OCI-LY3 (cell line): Measurements from ENCODE around the gene IL12A.

Source experiments
- H2AFZ ChIP-seq: fragments of 200-600, 300-600 bp; shearing (Covaris generic); 2 replicates; pipeline ENCODE4 v1.6.0; 2014; ENCODE audit warnings: antibody characterized with exemption, low read depth, low read length
- H3K27ac ChIP-seq: fragments of 200-600, 300-600 bp; sonication (generic); 2 replicates; pipeline ENCODE4 v1.5.1; 2014; ENCODE audit warnings: mild to moderate bottlenecking, low read length, moderate library complexity, mixed read lengths
- H3K27me3 ChIP-seq: fragments of 200-600, 300-600 bp; sonication (generic); 2 replicates; pipeline ENCODE4 v1.6.1; 2014; ENCODE audit warnings: low read depth, low read length, mixed read lengths
- H3K36me3 ChIP-seq: fragments of 200-600, 300-600 bp; sonication (generic); replicated peaks from 2 replicates; pipeline ENCODE3; 2014; ENCODE audit warnings: low read depth, low read length, mixed read lengths
- H3K4me1 ChIP-seq: fragments of 300-600, 200-600 bp; sonication (generic); 2 replicates; pipeline ENCODE4 v1.6.1; 2014; ENCODE audit warnings: low read length, mixed read lengths
- H3K4me2 ChIP-seq: fragments of 200-600, 300-600 bp; sonication (generic); 2 replicates; pipeline ENCODE4 v1.6.1; 2014; ENCODE audit warnings: low read length, mixed read lengths
- H3K4me3 ChIP-seq: fragments of 300-600, 200-600 bp; sonication (generic); 2 replicates; pipeline ENCODE4 v1.5.1; 2014; ENCODE audit warnings: antibody characterized with exemption, mild to moderate bottlenecking, low read length, moderate library complexity
- H3K79me2 ChIP-seq: fragments of 300-600, 200-600 bp; shearing (Covaris generic); 2 replicates; pipeline ENCODE4 v1.6.1; 2014; ENCODE audit warnings: mild to moderate bottlenecking, low read length, mixed read lengths
- H3K9ac ChIP-seq: fragments of 300-600, 200-600 bp; shearing (Covaris generic); 2 replicates; pipeline ENCODE4 v1.6.0; 2014; ENCODE audit warnings: mild to moderate bottlenecking, low read length, moderate library complexity
- H3K9me3 ChIP-seq: fragments of 200-600, 300-600 bp; shearing (Covaris generic); 2 replicates; pipeline ENCODE4 v1.6.1; 2014; ENCODE audit warnings: low read length, mixed read lengths; ENCODE audit not compliant: insufficient read depth
- H4K20me1 ChIP-seq: fragments of 200-600, 300-600 bp; sonication (generic); 2 replicates; pipeline ENCODE4 v1.6.1; 2016; ENCODE audit warnings: low read length, mixed read lengths; ENCODE audit not compliant: insufficient read depth
- EZH2phosphoT487 ChIP-seq: fragments of 200-600 bp; shearing (Covaris generic); IDR thresholded peaks from 2 replicates; pipeline ENCODE4 v1.6.1; 2018; ENCODE audit warnings: antibody characterized with exemption, mixed run types, low read depth
- TF ChIP-seq, protein P1 (sequence below): fragments of 200-600, 300-600 bp; sonication (generic); IDR thresholded peaks from 2 replicates; pipeline ENCODE4 v1.5.1; 2014; ENCODE audit warnings: antibody characterized with exemption, low read length, low read depth

Gene IL12A

DNA sequence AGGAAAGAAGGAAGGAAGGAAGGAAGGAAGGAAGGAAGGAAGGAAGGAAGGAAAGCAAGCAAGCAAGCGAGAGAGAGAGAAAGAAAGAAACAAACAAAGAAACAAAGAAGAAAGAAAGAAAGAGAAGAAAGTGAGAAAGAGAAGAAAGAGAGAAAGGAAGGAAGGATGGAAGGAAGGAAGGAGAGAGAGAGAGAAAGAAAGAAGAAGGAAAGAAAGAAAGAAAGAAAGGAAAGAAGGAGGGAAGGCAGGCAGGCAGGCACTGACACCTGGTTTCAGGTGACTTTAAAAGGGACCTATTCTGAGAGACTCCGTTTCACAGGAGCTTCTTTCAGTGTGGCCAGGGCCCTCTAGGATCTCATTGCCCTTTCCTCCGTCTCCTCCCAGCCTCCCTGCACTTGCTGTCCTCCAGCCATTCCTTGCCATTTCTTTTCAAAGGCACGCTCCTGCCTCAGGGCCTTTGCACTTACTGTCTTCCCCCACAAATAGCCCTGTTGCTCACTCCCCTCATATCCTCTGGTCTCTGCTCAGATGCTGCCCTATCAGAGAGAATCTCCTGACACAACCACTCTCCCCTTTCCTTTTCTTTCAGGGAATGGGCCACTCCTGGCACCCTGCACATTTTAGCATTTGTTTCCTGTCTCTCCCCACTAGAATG, 31.5 kb downstream of the IL12A start:
- TF ChIP-seq EZH2phosphoT487: no peak
- TF ChIP-seq, protein P1, sequence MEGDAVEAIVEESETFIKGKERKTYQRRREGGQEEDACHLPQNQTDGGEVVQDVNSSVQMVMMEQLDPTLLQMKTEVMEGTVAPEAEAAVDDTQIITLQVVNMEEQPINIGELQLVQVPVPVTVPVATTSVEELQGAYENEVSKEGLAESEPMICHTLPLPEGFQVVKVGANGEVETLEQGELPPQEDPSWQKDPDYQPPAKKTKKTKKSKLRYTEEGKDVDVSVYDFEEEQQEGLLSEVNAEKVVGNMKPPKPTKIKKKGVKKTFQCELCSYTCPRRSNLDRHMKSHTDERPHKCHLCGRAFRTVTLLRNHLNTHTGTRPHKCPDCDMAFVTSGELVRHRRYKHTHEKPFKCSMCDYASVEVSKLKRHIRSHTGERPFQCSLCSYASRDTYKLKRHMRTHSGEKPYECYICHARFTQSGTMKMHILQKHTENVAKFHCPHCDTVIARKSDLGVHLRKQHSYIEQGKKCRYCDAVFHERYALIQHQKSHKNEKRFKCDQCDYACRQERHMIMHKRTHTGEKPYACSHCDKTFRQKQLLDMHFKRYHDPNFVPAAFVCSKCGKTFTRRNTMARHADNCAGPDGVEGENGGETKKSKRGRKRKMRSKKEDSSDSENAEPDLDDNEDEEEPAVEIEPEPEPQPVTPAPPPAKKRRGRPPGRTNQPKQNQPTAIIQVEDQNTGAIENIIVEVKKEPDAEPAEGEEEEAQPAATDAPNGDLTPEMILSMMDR: no peak
- Histone ChIP-seq H3K4me1 (peaks cover 1% of the 10 kb centered on the region), H3K36me3 (no peaks in the 10 kb centered on the region)

DNA sequence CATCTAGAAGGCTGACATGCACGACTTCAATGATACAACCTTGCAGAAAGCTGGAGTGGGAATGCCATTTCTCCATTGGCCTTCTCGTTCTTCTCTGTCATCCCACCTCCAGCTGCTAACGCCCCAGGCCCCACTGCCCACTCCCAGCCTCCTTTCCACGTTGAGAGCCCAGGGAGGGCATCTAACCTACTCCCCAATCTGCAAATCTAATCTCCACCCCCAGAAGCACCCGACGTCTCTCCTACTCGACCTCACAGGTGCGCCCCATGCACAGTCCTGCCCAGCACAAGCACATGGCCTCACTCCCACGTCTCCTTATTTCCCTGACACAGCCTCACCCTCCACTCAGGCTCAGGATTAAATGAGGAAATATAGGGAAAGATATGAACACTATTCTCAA, 33.4 kb downstream of the IL12A start:
- Histone ChIP-seq H3K27me3 (no peaks in the 10 kb centered on the region), H3K9ac (no peak overlapping the region), H3K4me2 (no peak overlapping the region), H4K20me1 (no peaks in the 10 kb centered on the region), H3K27ac (no peak overlapping the region), H3K4me1 (peaks cover 2% of the 10 kb centered on the region), H3K36me3 (no peaks in the 10 kb centered on the region), H3K9me3 (no peaks in the 10 kb centered on the region), H3K4me3 (no peak overlapping the region), H2AFZ (no peak overlapping the region; the same call in 1 of the 2 replicates), H3K79me2 (no peaks in the 10 kb centered on the region)
- no peak for TF ChIP-seq EZH2phosphoT487
- TF ChIP-seq, protein P1: no peak

More for the DNA sequence above, 31.5 kb downstream of the IL12A start:
- no peak overlapping the region for H3K9ac ChIP-seq
- H3K4me2 ChIP-seq: no peak overlapping the region
- no peak overlapping the region for H2AFZ ChIP-seq
- no peaks in the 10 kb centered on the region for H3K79me2 ChIP-seq
- no peak overlapping the region for H3K4me3 ChIP-seq
- no peak overlapping the region for H3K27ac ChIP-seq
- no peaks in the 10 kb centered on the region for H3K27me3 ChIP-seq
- no peaks in the 10 kb centered on the region for H4K20me1 ChIP-seq
- H3K9me3 ChIP-seq: no peaks in the 10 kb centered on the region

DNA sequence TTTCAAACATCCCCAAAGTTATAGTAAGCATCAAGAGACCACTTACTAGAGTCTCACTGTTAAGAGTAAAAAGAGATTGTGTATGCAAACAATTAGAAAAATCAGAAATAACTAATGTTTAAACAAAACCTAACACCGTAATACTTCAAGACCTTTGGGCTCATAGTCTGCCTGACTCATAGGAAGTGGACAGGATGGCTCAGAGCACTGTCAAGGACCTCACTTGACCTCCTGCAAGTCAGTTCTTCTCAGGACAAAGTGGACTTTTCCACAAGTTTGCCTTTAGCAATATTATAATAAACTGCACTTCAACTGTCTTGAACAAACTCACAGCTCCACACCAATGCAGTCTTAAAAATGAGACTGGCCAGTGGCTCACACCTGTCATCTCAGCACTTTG, 34.8 kb downstream of the IL12A start:
- no peak for TF ChIP-seq EZH2phosphoT487
- TF ChIP-seq, protein P1: no peak
- Histone ChIP-seq H3K4me2 (no peak overlapping the region), H3K27ac (no peak overlapping the region)

DNA sequence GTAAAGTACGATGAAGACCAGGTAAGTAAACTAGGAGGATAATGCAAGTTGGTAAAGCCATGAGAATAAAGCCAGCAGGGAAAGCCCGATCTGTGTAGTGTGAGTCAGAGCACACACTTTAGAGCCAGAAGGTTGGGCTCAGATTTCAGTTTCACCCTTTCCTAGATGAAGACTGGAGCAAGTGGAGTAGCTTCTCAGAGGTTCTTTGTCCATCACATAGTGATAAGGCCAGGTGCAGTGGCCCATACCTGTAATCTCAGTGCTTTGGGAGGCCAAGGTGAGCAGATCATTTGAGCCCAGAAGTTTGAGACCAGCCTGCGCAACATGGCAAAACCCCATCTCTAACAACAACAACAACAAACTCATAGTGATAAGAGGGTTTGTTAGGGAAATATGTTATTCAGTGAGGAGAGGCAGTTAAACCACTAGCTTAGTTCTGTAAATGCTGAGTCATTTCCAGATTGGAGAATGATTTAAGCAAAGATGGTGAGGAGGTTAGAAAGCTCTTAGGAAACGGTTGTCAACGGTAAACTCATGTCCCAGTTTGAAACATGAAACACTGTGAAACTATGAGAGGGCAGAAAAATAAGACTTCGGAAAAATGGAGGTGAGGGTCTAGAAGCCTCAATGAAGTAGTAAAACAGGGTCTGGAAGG, 39.0 kb downstream of the IL12A start:
- H3K4me2 ChIP-seq: peak overlapping the region; percentile 62
- H3K4me3 ChIP-seq: peak overlapping the region; percentile 12; the same call in 1 of the 2 replicates
- peaks cover 25% of the 10 kb centered on the region for H3K4me1 ChIP-seq
- TF ChIP-seq, protein P1: no peak
- no peak for TF ChIP-seq EZH2phosphoT487
- peak overlapping the region; percentile 52 for H3K27ac ChIP-seq
- peak overlapping the region; percentile 19; the same call in 1 of the 2 replicates for H3K9ac ChIP-seq
- no peaks in the 10 kb centered on the region for H4K20me1 ChIP-seq
- H3K27me3 ChIP-seq: no peaks in the 10 kb centered on the region
- H3K79me2 ChIP-seq: no peaks in the 10 kb centered on the region
- H3K9me3 ChIP-seq: no peaks in the 10 kb centered on the region
- peak overlapping the region; percentile 58; the same call in 1 of the 2 replicates for H2AFZ ChIP-seq
- no peaks in the 10 kb centered on the region for H3K36me3 ChIP-seq

More for the DNA sequence above, 34.8 kb downstream of the IL12A start:
- no peaks in the 10 kb centered on the region for H3K36me3 ChIP-seq
- no peaks in the 10 kb centered on the region for H3K79me2 ChIP-seq
- no peak overlapping the region for H3K9ac ChIP-seq
- H3K4me1 ChIP-seq: peaks cover 16% of the 10 kb centered on the region
- H3K4me3 ChIP-seq: no peak overlapping the region
- no peaks in the 10 kb centered on the region for H3K9me3 ChIP-seq
- H4K20me1 ChIP-seq: no peaks in the 10 kb centered on the region
- H2AFZ ChIP-seq: no peak overlapping the region
- H3K27me3 ChIP-seq: no peaks in the 10 kb centered on the region
